ENCODE results near the gene ZNF697.

DNA sequence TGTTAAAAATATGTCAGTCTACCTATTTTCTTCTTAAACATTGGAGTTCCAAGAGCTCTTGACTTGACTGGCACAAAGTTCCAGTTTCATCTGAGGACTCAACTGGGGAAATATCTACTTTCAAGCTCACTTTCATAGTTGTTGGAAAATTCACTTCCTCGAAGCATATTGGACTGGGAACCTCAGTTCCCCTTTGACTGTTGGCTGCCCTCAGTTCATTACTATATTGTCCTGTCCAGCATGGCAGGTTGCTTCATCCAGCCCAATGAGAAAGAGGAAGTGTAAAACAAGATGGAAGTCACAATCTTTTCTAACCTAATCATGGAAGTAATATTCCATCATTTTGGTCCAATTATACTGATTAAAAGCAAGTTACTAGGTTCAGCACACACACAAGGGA is 54.3 kb downstream of the ZNF697 start:
- TF ChIP-seq, protein P1, sequence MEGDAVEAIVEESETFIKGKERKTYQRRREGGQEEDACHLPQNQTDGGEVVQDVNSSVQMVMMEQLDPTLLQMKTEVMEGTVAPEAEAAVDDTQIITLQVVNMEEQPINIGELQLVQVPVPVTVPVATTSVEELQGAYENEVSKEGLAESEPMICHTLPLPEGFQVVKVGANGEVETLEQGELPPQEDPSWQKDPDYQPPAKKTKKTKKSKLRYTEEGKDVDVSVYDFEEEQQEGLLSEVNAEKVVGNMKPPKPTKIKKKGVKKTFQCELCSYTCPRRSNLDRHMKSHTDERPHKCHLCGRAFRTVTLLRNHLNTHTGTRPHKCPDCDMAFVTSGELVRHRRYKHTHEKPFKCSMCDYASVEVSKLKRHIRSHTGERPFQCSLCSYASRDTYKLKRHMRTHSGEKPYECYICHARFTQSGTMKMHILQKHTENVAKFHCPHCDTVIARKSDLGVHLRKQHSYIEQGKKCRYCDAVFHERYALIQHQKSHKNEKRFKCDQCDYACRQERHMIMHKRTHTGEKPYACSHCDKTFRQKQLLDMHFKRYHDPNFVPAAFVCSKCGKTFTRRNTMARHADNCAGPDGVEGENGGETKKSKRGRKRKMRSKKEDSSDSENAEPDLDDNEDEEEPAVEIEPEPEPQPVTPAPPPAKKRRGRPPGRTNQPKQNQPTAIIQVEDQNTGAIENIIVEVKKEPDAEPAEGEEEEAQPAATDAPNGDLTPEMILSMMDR (IDR thresholded peaks at IDR 0.05): no peak
- no peak for TF ChIP-seq POLR2A (IDR thresholded peaks at IDR 0.05)

Measured in transverse colon (tissue), 3 donors.